ENCODE results near the gene ANKRD29. TPM values are rescaled to one million over a fixed set of nuclear protein-coding genes. Genes with fewer than 3 reads are reported as not detected.

ANKRD29 gene
- total and polyA plus RNA-seq, 9 of the 15 experiments (the other 6 are each of a cell fraction or from before 2014, with no cell fraction given): 0.36 TPM; not detected in 8

DNA sequence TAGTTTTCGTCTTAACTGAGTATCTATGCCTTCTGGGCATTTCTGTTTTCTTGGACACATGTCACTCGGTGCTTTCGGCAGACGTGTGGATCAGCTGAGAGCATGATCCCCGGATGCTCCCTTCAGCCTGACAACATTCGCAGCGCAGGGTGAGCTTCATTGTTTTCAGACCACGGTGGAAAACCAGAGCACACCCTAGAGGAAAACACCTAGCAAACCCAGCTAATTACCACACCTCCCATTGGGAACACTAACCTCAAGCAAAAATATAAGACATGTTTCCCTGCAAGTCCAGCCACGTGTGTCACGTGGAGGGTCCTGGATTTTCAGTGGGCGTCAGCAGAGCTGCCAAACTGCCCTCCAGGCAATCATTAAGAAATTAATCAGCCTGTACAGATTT lies 31.0 kb downstream of the ANKRD29 start:
- H3K9me1 ChIP-seq (ENCODE audit: control insufficient read depth, insufficient read depth, low read length): no peaks in the 10 kb centered on the region
- H2AFZ ChIP-seq (ENCODE audit: low read depth, low read length): no peak overlapping the region
- DNase-seq (ENCODE audit: extremely low read depth in 1 of 4, low spot score in 3 of 4): peak in 2 of 4 experiments; percentile 14 to 37
- intact Hi-C loops (cut with micrococcal nuclease): no loop called here
- H3K9ac ChIP-seq (ENCODE audit: insufficient read depth in 1 of 2, low read depth in 2 of 2, low read length in 2 of 2): peak overlapping the region in 1 of 2 experiments; percentile 15; a peak in 1 of 4 replicates
- ATAC-seq: peak; percentile 69
- no peak overlapping the region for H3K27ac ChIP-seq (ENCODE audit: extremely low read depth, low read depth, low read length)
- H3K9me3 ChIP-seq (replicated peaks; ENCODE audit: control insufficient read depth, insufficient read depth, low read depth, low read length): no peaks in the 10 kb centered on the region
- CTCF ChIA-PET (ENCODE audit: low intra/inter-chr PET ratio): no interaction called here
- TF ChIP-seq, protein P1, sequence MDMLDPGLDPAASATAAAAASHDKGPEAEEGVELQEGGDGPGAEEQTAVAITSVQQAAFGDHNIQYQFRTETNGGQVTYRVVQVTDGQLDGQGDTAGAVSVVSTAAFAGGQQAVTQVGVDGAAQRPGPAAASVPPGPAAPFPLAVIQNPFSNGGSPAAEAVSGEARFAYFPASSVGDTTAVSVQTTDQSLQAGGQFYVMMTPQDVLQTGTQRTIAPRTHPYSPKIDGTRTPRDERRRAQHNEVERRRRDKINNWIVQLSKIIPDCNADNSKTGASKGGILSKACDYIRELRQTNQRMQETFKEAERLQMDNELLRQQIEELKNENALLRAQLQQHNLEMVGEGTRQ (CRISPR knock-in tag; IDR thresholded peaks at IDR 0.05): peak; percentile 39
- TF ChIP-seq RAD21 (CRISPR knock-in tag; conservative IDR thresholded peaks at IDR 0.05 in 1 of 2, IDR thresholded peaks at IDR 0.05 in 1 of 2) (peak in 1 of 2 experiments; percentile 22; a peak in 1 of 4 replicates), L3MBTL2 (IDR thresholded peaks at IDR 0.05) (peak; percentile 17; the same call in 1 of the 2 replicates), BRD9 (IDR thresholded peaks at IDR 0.05; ENCODE audit: low read depth, partially characterized antibody) (no peak), NRF1 (conservative IDR thresholded peaks at IDR 0.05 in 1 of 2, IDR thresholded peaks at IDR 0.05 in 1 of 2) (peak in 1 of 2 experiments; percentile 30; a peak in 2 of 4 replicates)
- TF ChIP-seq, protein P2, sequence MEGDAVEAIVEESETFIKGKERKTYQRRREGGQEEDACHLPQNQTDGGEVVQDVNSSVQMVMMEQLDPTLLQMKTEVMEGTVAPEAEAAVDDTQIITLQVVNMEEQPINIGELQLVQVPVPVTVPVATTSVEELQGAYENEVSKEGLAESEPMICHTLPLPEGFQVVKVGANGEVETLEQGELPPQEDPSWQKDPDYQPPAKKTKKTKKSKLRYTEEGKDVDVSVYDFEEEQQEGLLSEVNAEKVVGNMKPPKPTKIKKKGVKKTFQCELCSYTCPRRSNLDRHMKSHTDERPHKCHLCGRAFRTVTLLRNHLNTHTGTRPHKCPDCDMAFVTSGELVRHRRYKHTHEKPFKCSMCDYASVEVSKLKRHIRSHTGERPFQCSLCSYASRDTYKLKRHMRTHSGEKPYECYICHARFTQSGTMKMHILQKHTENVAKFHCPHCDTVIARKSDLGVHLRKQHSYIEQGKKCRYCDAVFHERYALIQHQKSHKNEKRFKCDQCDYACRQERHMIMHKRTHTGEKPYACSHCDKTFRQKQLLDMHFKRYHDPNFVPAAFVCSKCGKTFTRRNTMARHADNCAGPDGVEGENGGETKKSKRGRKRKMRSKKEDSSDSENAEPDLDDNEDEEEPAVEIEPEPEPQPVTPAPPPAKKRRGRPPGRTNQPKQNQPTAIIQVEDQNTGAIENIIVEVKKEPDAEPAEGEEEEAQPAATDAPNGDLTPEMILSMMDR (IDR thresholded peaks at IDR 0.05 in 2 of 3, conservative IDR thresholded peaks at IDR 0.05 in 1 of 3; ENCODE audit: insufficient read depth in 2 of 3, low read depth in 1 of 3, low read length in 3 of 3): 0 out of 6 replicates have a peak, but pooled peaks of 1 of the 3 experiments have one; percentile 6
- H4K20me1 ChIP-seq (replicated peaks; ENCODE audit: control insufficient read depth, insufficient read depth, low read length): no peaks in the 10 kb centered on the region
- H3K27me3 ChIP-seq (ENCODE audit: control insufficient read depth in 2 of 2, insufficient read depth in 2 of 2, low read length in 2 of 2): peaks cover 0 to 16% of the 10 kb centered on the region in 2 experiments; a peak in 2 of 5 replicates
- H3K36me3 ChIP-seq (ENCODE audit: control insufficient read depth, insufficient read depth, low read length): no peaks in the 10 kb centered on the region
- no peaks in the 10 kb centered on the region; a peak in 2 of 5 replicates for H3K4me1 ChIP-seq (replicated peaks in 1 of 2; ENCODE audit: control insufficient read depth in 2 of 2, insufficient read depth in 2 of 2, low read length in 2 of 2)
- H3K79me2 ChIP-seq (ENCODE audit: control insufficient read depth, insufficient read depth, low read length): no peaks in the 10 kb centered on the region
- no TSS peak for BruUV-seq (replicated peaks)
- 1% methylated on average over 11 of the region's 11 CpGs for WGBS (ENCODE audit: insufficient coverage, low coverage, missing lambda C conversion rate)
- in situ Hi-C loops (cut with MboI): no loop called here
- H3K4me3 ChIP-seq: no peak overlapping the region
- POLR2A ChIA-PET: interaction anchor here (0.9 kb wide), 2 partner anchors 16 to 30 kb away, joined by 3 to 4 read pairs; no protein-coding TSS in a partner anchor
- no peak overlapping the region for H3K4me2 ChIP-seq (ENCODE audit: insufficient read depth, low read length)
- FAIRE-seq: no peak
